OCI-LY1 (cell line): ENCODE results near the gene MYH1.
"Not testable (repeated sequence)": the region's sequence is repeated elsewhere in the genome, so short reads cannot be mapped to it uniquely, and the experiment has no call there.

Experiments
- H2AFZ ChIP-seq: fragments of 200-600 bp; sonication (generic), shearing (Covaris generic); 2 replicates; pipeline ENCODE4 v1.6.0; 2014; ENCODE audit warnings: antibody characterized with exemption, mild to moderate bottlenecking, low read length
- H3F3A ChIP-seq: fragments of 200-600 bp; sonication (generic), shearing (Covaris generic); 2 replicates; pipeline ENCODE4 v1.6.0; 2014; ENCODE audit warnings: mild to moderate bottlenecking, antibody characterized with exemption, low read length, moderate library complexity; ENCODE audit not compliant: insufficient read depth
- H3K27ac ChIP-seq: fragments of 200-600 bp; sonication (generic); 2 replicates; pipeline ENCODE4 v1.5.1; 2014; ENCODE audit warnings: low read length, mixed run types, mild to moderate bottlenecking, low read depth; ENCODE audit not compliant: poor library complexity, severe bottlenecking
- H3K27me3 ChIP-seq: fragments of 200-600 bp; sonication (generic); 2 replicates; pipeline ENCODE4 v1.6.0; 2014; ENCODE audit warnings: antibody characterized with exemption, mild to moderate bottlenecking, low read length, moderate library complexity; ENCODE audit not compliant: insufficient read depth
- H3K36me3 ChIP-seq: fragments of 200-600 bp; sonication (generic); 2 replicates; pipeline ENCODE4 v1.6.1; 2014; ENCODE audit warnings: mild to moderate bottlenecking, antibody characterized with exemption, low read length, moderate library complexity, mixed read lengths; ENCODE audit not compliant: insufficient read depth
- H3K4me1 ChIP-seq: fragments of 200-600 bp; sonication (generic); 2 replicates; pipeline ENCODE4 v1.5.1; 2014; ENCODE audit warnings: mild to moderate bottlenecking, low read length, moderate library complexity; ENCODE audit not compliant: insufficient read depth, severe bottlenecking
- H3K4me2 ChIP-seq: fragments of 200-600 bp; sonication (generic), shearing (Covaris generic); 2 replicates; pipeline ENCODE4 v1.6.1; 2014; ENCODE audit warnings: low read length
- H3K4me3 ChIP-seq: fragments of 200-600 bp; sonication (generic); 2 replicates; pipeline ENCODE4 v1.5.1; 2014; ENCODE audit warnings: low read length, low read depth, mild to moderate bottlenecking, mixed read lengths; ENCODE audit not compliant: poor library complexity, severe bottlenecking
- H3K79me2 ChIP-seq: fragments of 200-600 bp; shearing (Covaris generic); 2 replicates; pipeline ENCODE4 v1.6.1; 2016; ENCODE audit warnings: mixed run types, low read length, mixed read lengths; ENCODE audit not compliant: insufficient read depth
- H3K9ac ChIP-seq: fragments of 200-600 bp; sonication (generic), shearing (Covaris generic); 2 replicates; pipeline ENCODE4 v1.6.1; 2014; ENCODE audit warnings: mild to moderate bottlenecking, low read length, mixed read lengths
- H3K9me2 ChIP-seq: fragments of 200-600 bp; sonication (generic), shearing (Covaris generic); 2 replicates; pipeline ENCODE4 v1.6.1; 2014; ENCODE audit warnings: low read depth, mild to moderate bottlenecking, low read length, mixed read lengths
- H3K9me3 ChIP-seq: fragments of 200-600 bp; shearing (Covaris generic); 2 replicates; pipeline ENCODE4 v1.6.1; 2014; ENCODE audit warnings: low read length, mixed read lengths
- H4K20me1 ChIP-seq: fragments of 200-600 bp; sonication (generic), shearing (Covaris generic); 2 replicates; pipeline ENCODE4 v1.6.0; 2016; ENCODE audit warnings: mild to moderate bottlenecking, low read length; ENCODE audit not compliant: insufficient read depth
- EZH2 ChIP-seq: fragments of 200-600 bp; sonication (generic), shearing (Covaris generic); IDR thresholded peaks from 2 replicates; pipeline ENCODE4 v1.8.0; 2017; ENCODE audit warnings: borderline replicate concordance, mixed run types, mild to moderate bottlenecking, antibody characterized with exemption, low read length, moderate library complexity, mixed read lengths
- TF ChIP-seq, protein P1 (sequence below): fragments of 200-600 bp; sonication (generic), shearing (Covaris generic); IDR thresholded peaks from 2 replicates; pipeline ENCODE4 v1.5.1; 2017; ENCODE audit warnings: mild to moderate bottlenecking, antibody characterized with exemption, low read length, moderate library complexity, mixed read lengths

Gene MYH1

DNA sequence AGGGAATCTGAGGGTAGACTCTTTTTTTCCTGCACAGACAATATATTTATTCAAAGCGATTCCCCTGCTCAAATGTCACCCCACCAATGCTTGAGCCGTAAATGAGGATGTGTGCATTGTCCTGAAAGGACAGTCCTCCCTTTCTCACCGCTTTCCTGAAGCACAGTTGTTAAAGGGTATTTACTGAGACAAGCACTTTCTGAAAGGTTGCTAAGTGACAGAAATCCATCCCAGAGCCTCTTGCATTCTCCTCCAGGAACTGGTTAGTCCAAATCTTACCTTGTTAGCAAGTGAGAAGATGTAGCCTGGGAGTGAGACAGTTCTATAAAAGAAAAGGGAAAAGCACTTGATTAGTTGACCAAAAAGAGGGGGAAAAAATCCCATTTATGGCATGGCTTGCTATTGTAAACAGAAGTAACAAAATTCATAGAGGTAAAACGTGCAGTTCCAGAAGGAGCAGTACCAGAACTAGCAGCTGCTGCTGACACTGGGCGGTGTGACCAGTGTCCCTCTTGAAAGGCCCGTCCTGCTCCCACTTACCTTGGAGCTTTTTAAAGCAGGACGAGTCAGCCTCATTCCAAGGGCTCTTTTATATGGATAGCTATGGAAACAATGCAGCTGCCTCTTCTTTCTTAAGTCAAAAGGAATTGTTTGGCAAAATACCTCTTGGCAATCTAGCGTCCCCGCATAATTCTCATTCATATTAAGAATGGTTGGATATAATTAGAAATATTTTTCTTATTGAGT, 30.9 kb upstream of the MYH1 start, which contains the start of gene MYH2:
Gene MYH2, minus strand, starts transcription at position 563 of the 747 bp plus-strand sequence. CDS start 1,738 bp downstream, outside the sequence.
- Histone ChIP-seq H3K4me3 (no peak within 1 kb of the TSS), H3K4me1 (no peaks in the 10 kb centered on the region), H2AFZ (no peak within 1 kb of the TSS), H3K27ac (no peak within 1 kb of the TSS), H3K27me3 (no peaks in the 10 kb centered on the region), H3K4me2 (no peak within 1 kb of the TSS), H4K20me1 (no peaks in the 10 kb centered on the region), H3K9me3 (no peaks in the 10 kb centered on the region), H3F3A (no peaks in the 10 kb centered on the region), H3K36me3 (no peaks in the 10 kb centered on the region), H3K9me2 (no peaks in the 10 kb centered on the region), H3K9ac (no peak within 1 kb of the TSS), H3K79me2 (no peaks in the 10 kb centered on the region)
- TF ChIP-seq EZH2: no peak
- TF ChIP-seq, protein P1, sequence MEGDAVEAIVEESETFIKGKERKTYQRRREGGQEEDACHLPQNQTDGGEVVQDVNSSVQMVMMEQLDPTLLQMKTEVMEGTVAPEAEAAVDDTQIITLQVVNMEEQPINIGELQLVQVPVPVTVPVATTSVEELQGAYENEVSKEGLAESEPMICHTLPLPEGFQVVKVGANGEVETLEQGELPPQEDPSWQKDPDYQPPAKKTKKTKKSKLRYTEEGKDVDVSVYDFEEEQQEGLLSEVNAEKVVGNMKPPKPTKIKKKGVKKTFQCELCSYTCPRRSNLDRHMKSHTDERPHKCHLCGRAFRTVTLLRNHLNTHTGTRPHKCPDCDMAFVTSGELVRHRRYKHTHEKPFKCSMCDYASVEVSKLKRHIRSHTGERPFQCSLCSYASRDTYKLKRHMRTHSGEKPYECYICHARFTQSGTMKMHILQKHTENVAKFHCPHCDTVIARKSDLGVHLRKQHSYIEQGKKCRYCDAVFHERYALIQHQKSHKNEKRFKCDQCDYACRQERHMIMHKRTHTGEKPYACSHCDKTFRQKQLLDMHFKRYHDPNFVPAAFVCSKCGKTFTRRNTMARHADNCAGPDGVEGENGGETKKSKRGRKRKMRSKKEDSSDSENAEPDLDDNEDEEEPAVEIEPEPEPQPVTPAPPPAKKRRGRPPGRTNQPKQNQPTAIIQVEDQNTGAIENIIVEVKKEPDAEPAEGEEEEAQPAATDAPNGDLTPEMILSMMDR: no peak

DNA sequence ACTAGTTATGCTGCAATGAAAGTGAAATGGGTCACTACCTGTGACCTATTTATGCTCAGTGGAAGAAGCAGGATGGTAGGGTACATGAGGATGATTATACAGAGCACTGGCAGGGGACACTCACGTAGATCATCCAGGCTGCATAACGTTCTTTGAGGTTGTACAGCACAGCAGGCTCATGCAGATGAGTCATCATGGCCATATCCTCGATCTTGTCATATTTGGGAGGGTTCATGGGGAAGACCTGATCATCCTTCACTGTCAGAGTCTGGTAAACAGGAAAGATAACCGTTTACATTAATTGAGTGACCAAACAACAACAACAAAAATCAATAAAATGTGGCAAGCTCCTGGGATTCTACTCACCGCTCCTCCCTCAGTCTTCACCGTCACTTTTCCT, 29.0 kb upstream of the MYH1 start:
- no peak overlapping the region for H3K4me2 ChIP-seq
- no peaks in the 10 kb centered on the region for H3K36me3 ChIP-seq
- no peaks in the 10 kb centered on the region for H3K9me2 ChIP-seq
- H3K4me3 ChIP-seq: no peak overlapping the region
- no peaks in the 10 kb centered on the region for H3K9me3 ChIP-seq
- H3K27me3 ChIP-seq: no peaks in the 10 kb centered on the region
- no peak overlapping the region for H3K9ac ChIP-seq
- no peak for TF ChIP-seq EZH2
- TF ChIP-seq, protein P1: no peak
- no peaks in the 10 kb centered on the region for H3K79me2 ChIP-seq
- no peaks in the 10 kb centered on the region for H3F3A ChIP-seq
- no peak overlapping the region for H2AFZ ChIP-seq
- no peaks in the 10 kb centered on the region for H4K20me1 ChIP-seq
- no peaks in the 10 kb centered on the region for H3K4me1 ChIP-seq
- H3K27ac ChIP-seq: no peak overlapping the region

DNA sequence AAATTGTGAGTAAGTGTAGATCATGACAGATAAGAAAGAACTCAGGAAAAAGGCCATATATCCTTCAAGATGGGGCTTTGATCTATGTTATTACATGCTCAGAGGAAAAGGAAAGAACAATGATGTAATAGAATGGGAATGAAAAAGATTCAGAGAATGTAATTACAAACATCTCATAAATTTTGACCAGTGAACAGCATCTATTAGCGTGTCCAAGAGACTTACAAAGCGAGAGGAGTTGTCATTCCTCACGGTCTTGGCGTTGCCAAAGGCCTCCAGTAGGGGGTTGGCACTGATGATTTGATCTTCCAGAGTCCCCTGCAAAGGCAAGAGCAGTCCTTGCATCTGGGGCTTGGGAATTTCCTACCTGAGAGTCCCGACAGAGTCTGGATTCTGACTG, 25.1 kb upstream of the MYH1 start:
- not testable (repeated sequence) for H3K9me2 ChIP-seq, H3K4me1 ChIP-seq, H3K27ac ChIP-seq, H3K27me3 ChIP-seq, H3K9me3 ChIP-seq, H3K4me2 ChIP-seq, H3K79me2 ChIP-seq, H3K36me3 ChIP-seq, H3K9ac ChIP-seq, H3F3A ChIP-seq, H2AFZ ChIP-seq, H3K4me3 ChIP-seq, H4K20me1 ChIP-seq

DNA sequence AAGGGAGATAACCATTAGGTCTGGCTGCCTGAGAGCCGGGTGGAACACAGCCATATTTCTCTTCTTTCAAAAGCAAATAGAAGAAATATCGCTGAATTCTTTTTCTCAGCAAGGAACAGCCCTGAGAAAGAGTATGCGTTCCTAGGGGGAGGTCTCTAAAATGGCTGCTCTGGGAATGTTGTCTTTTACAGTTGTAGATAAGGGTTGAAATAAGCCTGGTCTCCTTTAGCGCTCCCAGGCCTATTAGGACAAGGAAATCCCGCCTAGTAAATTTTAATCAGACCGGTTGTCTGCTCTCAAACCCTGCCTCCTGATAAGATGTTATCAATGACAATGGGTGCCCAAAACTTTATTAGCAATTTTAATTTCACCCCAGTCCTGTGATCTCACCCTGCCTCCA, 22.8 kb upstream of the MYH1 start:
- H3K9me2 ChIP-seq, H3K9me3 ChIP-seq, H3K36me3 ChIP-seq, H3K4me1 ChIP-seq, H3K4me3 ChIP-seq, H2AFZ ChIP-seq, H3K79me2 ChIP-seq, H3K9ac ChIP-seq, H3K4me2 ChIP-seq, H3F3A ChIP-seq, H4K20me1 ChIP-seq, H3K27me3 ChIP-seq, H3K27ac ChIP-seq: not testable (repeated sequence)
